ENCODE measurements around the gene MED13L.
"Not testable (repeated sequence)": the region's sequence is repeated elsewhere in the genome, so short reads cannot be mapped to it uniquely, and the experiment has no call there.

The MED13L gene

GRCh38 chr12:116288735-116289134 is 11.2 kb upstream of the MED13L start:
- no peak for TF ChIP-seq CTCF (IDR thresholded peaks at IDR 0.05)
- no peaks in the 10 kb centered on the region for H3K36me3 ChIP-seq
- no peak overlapping the region for H3K27ac ChIP-seq

GRCh38 chr12:116287842-116288301 is 10.4 kb upstream of the MED13L start:
- no peak for TF ChIP-seq CTCF (IDR thresholded peaks at IDR 0.05)
- Histone ChIP-seq H3K9me3 (no peaks in the 10 kb centered on the region), H3K36me3 (no peaks in the 10 kb centered on the region), H3K4me3 (ENCODE audit: low read depth in 1 of 2, low read length in 1 of 2) (no peak overlapping the region), H3K27ac (no peak overlapping the region), H3K27me3 (no peaks in the 10 kb centered on the region), H3K4me1 (ENCODE audit: control insufficient read depth in 1 of 2, insufficient read depth in 1 of 2, low read depth in 1 of 2, low read length in 1 of 2) (peaks cover 34 to 37% of the 10 kb centered on the region in 2 experiments)

More at GRCh38 chr12:116288735-116289134, 11.2 kb upstream of the MED13L start:
- Histone ChIP-seq H3K4me1 (ENCODE audit: control insufficient read depth in 1 of 2, insufficient read depth in 1 of 2, low read depth in 1 of 2, low read length in 1 of 2) (peaks cover 25 to 29% of the 10 kb centered on the region in 2 experiments), H3K9me3 (no peaks in the 10 kb centered on the region), H3K27me3 (no peaks in the 10 kb centered on the region), H3K4me3 (ENCODE audit: low read depth in 1 of 2, low read length in 1 of 2) (no peak overlapping the region)

- Histone ChIP-seq H3K4me1 (ENCODE audit: control insufficient read depth in 1 of 2, insufficient read depth in 1 of 2, low read depth in 1 of 2, low read length in 1 of 2) (peaks cover 68 to 70% of the 10 kb centered on the region in 2 experiments), H3K36me3 (no peaks in the 10 kb centered on the region), H3K27me3 (no peaks in the 10 kb centered on the region), H3K4me3 (ENCODE audit: low read depth in 1 of 2, low read length in 1 of 2) (peak overlapping the region; percentile 13 to 17), H3K9me3 (no peaks in the 10 kb centered on the region), H3K27ac (peak overlapping the region; percentile 86)
- no peak for TF ChIP-seq CTCF (IDR thresholded peaks at IDR 0.05)
These were observed 6.9 kb upstream of the MED13L start for GRCh38 chr12:116284396-116284795.

GRCh38 chr12:116283881-116284280 is 6.4 kb upstream of the MED13L start:
- H3K9me3 ChIP-seq, H3K27me3 ChIP-seq, H3K36me3 ChIP-seq: not testable (repeated sequence)
- Histone ChIP-seq H3K27ac (peak overlapping the region; percentile 86), H3K4me1 (ENCODE audit: control insufficient read depth in 1 of 2, insufficient read depth in 1 of 2, low read depth in 1 of 2, low read length in 1 of 2) (peaks cover 74 to 75% of the 10 kb centered on the region in 2 experiments), H3K4me3 (ENCODE audit: low read depth in 1 of 2, low read length in 1 of 2) (peak overlapping the region; percentile 13 to 17)

GRCh38 chr12:116282371-116283286 is 5.1 kb upstream of the MED13L start:
- H3K4me3 ChIP-seq (ENCODE audit: low read depth in 1 of 2, low read length in 1 of 2), result peak overlapping the region; percentile 44 to 50
- H3K4me1 ChIP-seq (ENCODE audit: control insufficient read depth in 1 of 2, insufficient read depth in 1 of 2, low read depth in 1 of 2, low read length in 1 of 2), result peaks cover 83 to 84% of the 10 kb centered on the region in 2 experiments

More at GRCh38 chr12:116282371-116283286, 5.1 kb upstream of the MED13L start:
- TF ChIP-seq CTCF (IDR thresholded peaks at IDR 0.05), result no peak
- Histone ChIP-seq H3K27me3 (no peaks in the 10 kb centered on the region), H3K36me3 (no peaks in the 10 kb centered on the region), H3K27ac (peak overlapping the region; percentile 86), H3K9me3 (no peaks in the 10 kb centered on the region)
